ENCODE results near the gene RAB11A.

DNA sequence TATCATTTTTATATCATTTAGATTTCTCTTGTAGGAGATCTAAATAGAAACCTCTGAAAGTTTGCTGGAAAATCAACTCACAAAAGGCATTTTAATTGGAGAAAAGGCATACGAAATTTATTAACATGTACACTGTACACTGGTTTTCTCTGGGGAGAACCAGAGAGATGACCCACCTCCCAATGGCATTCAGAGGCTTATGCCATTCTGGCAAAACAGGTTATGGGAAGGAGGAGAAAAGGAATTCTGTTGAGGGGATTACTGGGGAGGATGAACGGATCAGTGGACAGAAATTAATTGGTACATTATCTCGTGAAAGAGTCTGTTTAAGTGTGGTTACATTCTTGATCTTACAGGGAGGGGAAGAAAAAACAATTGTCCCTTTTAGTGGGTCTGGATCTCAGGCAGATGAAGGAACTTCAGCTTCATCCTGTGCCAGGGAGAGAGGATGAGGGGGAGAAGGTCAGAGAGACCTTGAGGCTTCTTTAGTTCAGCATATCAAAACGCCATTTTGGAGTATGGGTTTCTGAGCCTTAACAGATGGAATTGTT is 16.5 kb downstream of the RAB11A start:
- no peak for TF ChIP-seq FOXJ3 (CRISPR knock-in tag; IDR thresholded peaks at IDR 0.05)
- TF ChIP-seq ZNF24 (IDR thresholded peaks at IDR 0.05) = no peak
- no peak for TF ChIP-seq SMC3 (conservative IDR thresholded peaks at IDR 0.05; ENCODE audit: insufficient read depth, low read depth, low read length)
- TF ChIP-seq ATF7 (IDR thresholded peaks at IDR 0.05) = no peak
- TF ChIP-seq SREBF2 (CRISPR knock-in tag; IDR thresholded peaks at IDR 0.05) = no peak
- TF ChIP-seq ZNF23 (CRISPR knock-in tag; IDR thresholded peaks at IDR 0.05) = no peak
- no peak for TF ChIP-seq STAT6 (CRISPR knock-in tag; IDR thresholded peaks at IDR 0.05)
- TF ChIP-seq RFX5 (IDR thresholded peaks at IDR 0.05; ENCODE audit: low read depth, low read length) = no peak
- no peak for TF ChIP-seq GABPA (tag; conservative IDR thresholded peaks at IDR 0.05; ENCODE audit: low read depth)

Data from K562 (cell line).